IMR-90 (cell line): ENCODE data around the gene KCNA10. TPM values are rescaled to one million over a fixed set of nuclear protein-coding genes. Genes with fewer than 3 reads are reported as not detected.

ENCODE experiments used
- ATAC-seq: fragments of 200-7000 bp; cut with Tn5 transposase; 2 replicates; pipeline ENCODE4 v1.9.1; 2020; ENCODE audit warnings: low read depth, mild to moderate bottlenecking, moderate library complexity
- BruUV-seq: library from RNA; stranded (reverse); fragments of 400-500 nt; replicated peaks from 2 replicates; lab custom pipeline; 2021; lab: Mats Ljungman, UMichigan
- CTCF ChIA-PET: fragments of 300-600 bp; formaldehyde crosslinking; extraction: SDS; loops from one replicate; lab custom pipeline; 2021; ENCODE audit warnings: antibody characterized with exemption; lab: Yijun Ruan, JAX
- POLR2A ChIA-PET: fragments of 300-600 bp; sonication (Branson Sonifier 250); formaldehyde crosslinking; loops from one replicate; lab custom pipeline; 2022; ENCODE audit warnings: antibody characterized with exemption; ENCODE audit not compliant: unreplicated experiment; lab: Charles Lee
- DNase-seq: peaks from one replicate; pipeline ENCODE4 v3.0.0; 2013
- H2AFZ ChIP-seq: replicated peaks from 2 replicates; pipeline ENCODE3; 2013; ENCODE audit warnings: low read length, mild to moderate bottlenecking; ENCODE audit not compliant: poor library complexity
- H2AK5ac ChIP-seq: 2 replicates; pipeline ENCODE4 v1.6.1; 2013; ENCODE audit warnings: low read depth, low read length, inconsistent platforms
- H2AK9ac ChIP-seq: replicated peaks from 2 replicates; pipeline ENCODE3; 2013; ENCODE audit warnings: mild to moderate bottlenecking, low read depth, low read length, moderate library complexity; ENCODE audit not compliant: poor library complexity
- H2BK120ac ChIP-seq: 2 replicates; pipeline ENCODE4 v1.6.1; 2013; ENCODE audit warnings: low read depth, low read length, inconsistent platforms
- H2BK15ac ChIP-seq: 3 replicates; pipeline ENCODE4 v1.6.1; 2013; ENCODE audit warnings: low read depth, low read length, inconsistent platforms
- H2BK20ac ChIP-seq: 2 replicates; pipeline ENCODE4 v1.6.1; 2013; ENCODE audit warnings: low read depth, mild to moderate bottlenecking, inconsistent platforms, low read length, moderate library complexity
- H2BK5ac ChIP-seq: 2 replicates; pipeline ENCODE4 v1.6.1; 2013; ENCODE audit warnings: mild to moderate bottlenecking, low read depth, low read length, inconsistent platforms; ENCODE audit not compliant: poor library complexity, severe bottlenecking
- H3K14ac ChIP-seq: replicated peaks from 2 replicates; pipeline ENCODE4 v1.6.1; 2013; ENCODE audit warnings: low read depth, low read length, inconsistent platforms
- H3K18ac ChIP-seq: 2 replicates; pipeline ENCODE4 v1.6.1; 2013; ENCODE audit warnings: low read depth, low read length, control low read depth
- H3K23ac ChIP-seq: 2 replicates; pipeline ENCODE4 v1.6.1; 2013; ENCODE audit warnings: low read depth, low read length, inconsistent platforms
- H3K27ac ChIP-seq: 2 replicates; pipeline ENCODE4 v1.5.1; 2013; ENCODE audit warnings: mild to moderate bottlenecking, control low read depth, low read length; ENCODE audit not compliant: insufficient read depth
- H3K27me3 ChIP-seq: 2 replicates; pipeline ENCODE4 v1.6.1; 2013; ENCODE audit warnings: low read length; ENCODE audit not compliant: control insufficient read depth, insufficient read depth
- H3K36me3 ChIP-seq: 2 replicates; pipeline ENCODE4 v1.6.1; 2013; ENCODE audit warnings: low read length, mixed read lengths; ENCODE audit not compliant: control insufficient read depth, insufficient read depth
- H3K4ac ChIP-seq: 2 replicates; pipeline ENCODE4 v1.6.1; 2013; ENCODE audit warnings: low read depth, low read length, inconsistent platforms
- H3K4me1 ChIP-seq: 2 replicates; pipeline ENCODE4 v1.6.1; 2013; ENCODE audit warnings: low read length, mixed read lengths; ENCODE audit not compliant: control insufficient read depth, insufficient read depth
- H3K4me2 ChIP-seq: 2 replicates; pipeline ENCODE4 v1.6.1; 2013; ENCODE audit warnings: low read depth, mild to moderate bottlenecking, control low read depth, low read length, moderate library complexity
- H3K4me3 ChIP-seq: 2 replicates; pipeline ENCODE4 v1.5.1; 2013; ENCODE audit warnings: low read depth, mild to moderate bottlenecking, control low read depth, low read length, moderate library complexity; ENCODE audit not compliant: insufficient read depth
- H3K56ac ChIP-seq: 2 replicates; pipeline ENCODE4 v1.6.1; 2013; ENCODE audit warnings: low read length, inconsistent platforms; ENCODE audit not compliant: insufficient read depth; ENCODE audit errors: extremely low read depth
- H3K79me1 ChIP-seq, 2 experiments: 2 replicates each; pipeline ENCODE4 v1.6.1; 2013; ENCODE audit warnings: low read length in 2 of 2, inconsistent platforms in 1 of 2, low read depth in 1 of 2
- H3K9ac ChIP-seq: 2 replicates; pipeline ENCODE4 v1.6.1; 2013; ENCODE audit warnings: low read depth, low read length, control low read depth
- H3K9me1 ChIP-seq: 2 replicates; pipeline ENCODE4 v1.6.1; 2013; ENCODE audit warnings: low read length, inconsistent platforms; ENCODE audit not compliant: insufficient read depth
- H3K9me3 ChIP-seq: 2 replicates; pipeline ENCODE4 v1.6.1; 2013; ENCODE audit warnings: low read length; ENCODE audit not compliant: control insufficient read depth, insufficient read depth
- H4K20me1 ChIP-seq: 2 replicates; pipeline ENCODE4 v1.6.1; 2013; ENCODE audit warnings: low read length, inconsistent platforms; ENCODE audit not compliant: insufficient read depth
- H4K5ac ChIP-seq: 2 replicates; pipeline ENCODE4 v1.6.1; 2013; ENCODE audit warnings: mild to moderate bottlenecking, low read depth, low read length, control low read depth
- H4K8ac ChIP-seq, 2 experiments: 2 replicates each; pipeline ENCODE4 v1.6.1; 2013; ENCODE audit warnings: low read depth in 2 of 2, low read length in 2 of 2, control low read depth in 1 of 2, inconsistent platforms in 1 of 2
- H4K91ac ChIP-seq: 2 replicates; pipeline ENCODE4 v1.6.1; 2013; ENCODE audit warnings: low read depth, low read length, inconsistent platforms; ENCODE audit not compliant: insufficient read depth
- BHLHE40 ChIP-seq: fragments of 150-350 bp; IDR thresholded peaks from 2 replicates; pipeline ENCODE4 v1.6.1; 2016; ENCODE audit warnings: mild to moderate bottlenecking, low read depth, low read length
- CEBPB ChIP-seq: IDR thresholded peaks from 2 replicates; pipeline ENCODE4 v1.6.1; 2012; ENCODE audit warnings: low read depth, low read length, improper control_type of control experiment
- CHD1 ChIP-seq: IDR thresholded peaks from 2 replicates; pipeline ENCODE4 v1.6.1; 2012; ENCODE audit warnings: low read depth, low read length, improper control_type of control experiment
- ELK1 ChIP-seq: fragments of 150-350 bp; IDR thresholded peaks from 2 replicates; pipeline ENCODE4 v1.6.1; 2016; ENCODE audit warnings: low read depth, mild to moderate bottlenecking, low read length, moderate library complexity, borderline replicate concordance
- FOS ChIP-seq: fragments of 150-350 bp; IDR thresholded peaks from 2 replicates; pipeline ENCODE4 v1.6.1; 2016; ENCODE audit warnings: low read depth, low read length
- MAFK ChIP-seq: IDR thresholded peaks from 2 replicates; pipeline ENCODE4 v1.6.1; 2012; ENCODE audit warnings: low read depth, low read length, improper control_type of control experiment
- MAZ ChIP-seq: IDR thresholded peaks from 2 replicates; pipeline ENCODE4 v1.6.1; 2012; ENCODE audit warnings: low read depth, mild to moderate bottlenecking, low read length, improper control_type of control experiment, moderate library complexity, borderline replicate concordance
- MXI1 ChIP-seq: IDR thresholded peaks from 2 replicates; pipeline ENCODE4 v1.6.1; 2012; ENCODE audit warnings: low read depth, mild to moderate bottlenecking, low read length, moderate library complexity, borderline replicate concordance
- NFE2L2 ChIP-seq: fragments of 150-350 bp; IDR thresholded peaks from 2 replicates; pipeline ENCODE4 v1.6.1; 2016; ENCODE audit warnings: low read depth, mild to moderate bottlenecking, low read length
- POLR2A ChIP-seq: IDR thresholded peaks from 2 replicates; pipeline ENCODE4 v1.6.1; 2012; ENCODE audit warnings: mild to moderate bottlenecking, low read depth, low read length
- RAD21 ChIP-seq: IDR thresholded peaks from 2 replicates; pipeline ENCODE4 v1.6.1; 2012; ENCODE audit warnings: low read length, improper control_type of control experiment
- RCOR1 ChIP-seq: IDR thresholded peaks from 2 replicates; pipeline ENCODE4 v1.6.1; 2012; ENCODE audit warnings: mild to moderate bottlenecking, low read length, improper control_type of control experiment; ENCODE audit not compliant: insufficient replicate concordance
- RFX5 ChIP-seq: IDR thresholded peaks from 2 replicates; pipeline ENCODE4 v1.8.0; 2012; ENCODE audit warnings: low read depth, mild to moderate bottlenecking, low read length, moderate library complexity
- SMC3 ChIP-seq: fragments of 150-350 bp; IDR thresholded peaks from 2 replicates; pipeline ENCODE4 v1.6.1; 2016; ENCODE audit warnings: low read depth, mild to moderate bottlenecking, antibody characterized with exemption, low read length, moderate library complexity
- WGBS, 2 experiments: methylation state at CpG; one replicate each; pipeline versions ENCODE4 v1.1.5 to v1.1.7; 2013; ENCODE audit warnings: missing lambda C conversion rate in 2 of 2; ENCODE audit not compliant: insufficient read length in 1 of 2; ENCODE audit errors: extremely low coverage in 2 of 2; 5-methylcytosine and 5-hydroxymethylcytosine counted together
- dilution Hi-C: fragments of 300-500 bp; cut with HindIII; formaldehyde crosslinking; loops from one replicate; pipeline ENCODE4 v1.14.3; 2018; ENCODE audit warnings: low sequenced_read_pairs; ENCODE audit not compliant: unreplicated experiment
- in situ Hi-C: fragments of 300-500 bp; cut with MboI; formaldehyde crosslinking; loops from 3 replicates; pipeline ENCODE4 v1.14.3; 2019; ENCODE audit warnings: low sequenced_read_pairs, inconsistent platforms, mixed read lengths
- intact Hi-C: fragments of 100-400 bp; cut with micrococcal nuclease; formaldehyde crosslinking; loops from 2 replicates; pipeline ENCODE4 v1.10.0; 2022
- polyA plus RNA-seq, 3 experiments: library from polyadenylated mRNA; depleted of rRNA; stranded (reverse); fragments of >200 nt; gene quantifications; 2 replicates each; pipeline ENCODE4 v1.2.3, GENCODE V29; 2012; ENCODE audit warnings: low replicate concordance in 1 of 3
- total RNA-seq: library from RNA; depleted of rRNA; stranded (reverse); fragments of >200 nt; gene quantifications from 2 replicates; pipeline ENCODE4 v1.2.3, GENCODE V29; 2012
- TF ChIP-seq, protein P1 (sequence below): fragments of 150-350 bp; IDR thresholded peaks from 2 replicates; pipeline ENCODE4 v1.6.1; 2017; ENCODE audit warnings: mild to moderate bottlenecking, antibody characterized with exemption, low read length, low read depth
- TF ChIP-seq, protein P2 (sequence below): conservative IDR thresholded peaks from 2 replicates; pipeline ENCODE4 v1.5.1; 2012; ENCODE audit warnings: mild to moderate bottlenecking, low read depth, low read length, improper control_type of control experiment

The KCNA10 gene
- total and polyA plus RNA-seq, 2 of the 4 experiments (the other 2 are of a cell fraction): not detected

DNA sequence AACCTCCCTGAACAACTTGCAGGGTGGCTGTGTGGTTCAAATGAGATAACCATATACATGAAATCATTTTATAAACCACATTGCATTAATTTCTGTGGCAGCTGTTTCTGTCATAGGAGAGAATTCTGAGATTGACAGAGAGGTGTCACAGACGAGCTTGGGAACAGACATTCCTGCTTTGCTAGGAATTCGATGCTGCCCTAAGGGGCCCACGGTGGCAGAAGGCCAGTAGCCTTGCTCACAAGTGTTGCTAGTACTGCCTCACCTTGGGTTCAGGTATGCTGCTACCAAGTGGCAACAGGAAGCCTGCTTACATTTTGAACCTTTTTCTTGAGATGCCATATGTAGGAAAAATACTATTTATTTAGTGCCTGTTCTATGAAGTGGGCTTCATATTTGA is 13.4 kb downstream of the KCNA10 start:
- WGBS, 2 experiments: 8% methylated on average over 2 of the region's 3 CpGs; no CpG with 5 or more reads in 1 of the 2 experiments
- Histone ChIP-seq H2AK9ac (no peak overlapping the region), H4K8ac (no peak overlapping the region), H3K56ac (no peak overlapping the region), H3K9ac (no peak overlapping the region), H2BK15ac (no peak overlapping the region), H2BK5ac (no peak overlapping the region), H3K9me1 (no peaks in the 10 kb centered on the region; the same call in 1 of the 2 replicates), H4K5ac (no peak overlapping the region), H2AK5ac (no peak overlapping the region), H3K9me3 (no peaks in the 10 kb centered on the region), H3K4ac (no peak overlapping the region), H4K91ac (no peak overlapping the region), H3K27ac (no peak overlapping the region), H2BK20ac (no peak overlapping the region), H3K14ac (no peak overlapping the region), H3K27me3 (peaks cover 54% of the 10 kb centered on the region), H3K23ac (no peak overlapping the region), H3K36me3 (no peaks in the 10 kb centered on the region), H2BK120ac (no peak overlapping the region), H4K20me1 (no peaks in the 10 kb centered on the region), H3K4me1 (no peaks in the 10 kb centered on the region), H3K4me2 (no peak overlapping the region), H3K4me3 (no peak overlapping the region), H2AFZ (no peak overlapping the region), H3K79me1 (no peaks in the 10 kb centered on the region), H3K18ac (no peak overlapping the region)
- dilution Hi-C loops (no loop called here), intact Hi-C loops (no loop called here), in situ Hi-C loops (no loop called here)
- DNase-seq: no peak
- no TSS peak for BruUV-seq
- TF ChIP-seq FOS (no peak), RCOR1 (no peak), POLR2A (no peak), BHLHE40 (no peak), RFX5 (no peak), RAD21 (no peak), MAFK (no peak), CEBPB (no peak), NFE2L2 (no peak), SMC3 (no peak), MAZ (no peak), MXI1 (no peak), CHD1 (no peak), ELK1 (no peak)
- TF ChIP-seq, protein P1, sequence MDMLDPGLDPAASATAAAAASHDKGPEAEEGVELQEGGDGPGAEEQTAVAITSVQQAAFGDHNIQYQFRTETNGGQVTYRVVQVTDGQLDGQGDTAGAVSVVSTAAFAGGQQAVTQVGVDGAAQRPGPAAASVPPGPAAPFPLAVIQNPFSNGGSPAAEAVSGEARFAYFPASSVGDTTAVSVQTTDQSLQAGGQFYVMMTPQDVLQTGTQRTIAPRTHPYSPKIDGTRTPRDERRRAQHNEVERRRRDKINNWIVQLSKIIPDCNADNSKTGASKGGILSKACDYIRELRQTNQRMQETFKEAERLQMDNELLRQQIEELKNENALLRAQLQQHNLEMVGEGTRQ: no peak
- TF ChIP-seq, protein P2, sequence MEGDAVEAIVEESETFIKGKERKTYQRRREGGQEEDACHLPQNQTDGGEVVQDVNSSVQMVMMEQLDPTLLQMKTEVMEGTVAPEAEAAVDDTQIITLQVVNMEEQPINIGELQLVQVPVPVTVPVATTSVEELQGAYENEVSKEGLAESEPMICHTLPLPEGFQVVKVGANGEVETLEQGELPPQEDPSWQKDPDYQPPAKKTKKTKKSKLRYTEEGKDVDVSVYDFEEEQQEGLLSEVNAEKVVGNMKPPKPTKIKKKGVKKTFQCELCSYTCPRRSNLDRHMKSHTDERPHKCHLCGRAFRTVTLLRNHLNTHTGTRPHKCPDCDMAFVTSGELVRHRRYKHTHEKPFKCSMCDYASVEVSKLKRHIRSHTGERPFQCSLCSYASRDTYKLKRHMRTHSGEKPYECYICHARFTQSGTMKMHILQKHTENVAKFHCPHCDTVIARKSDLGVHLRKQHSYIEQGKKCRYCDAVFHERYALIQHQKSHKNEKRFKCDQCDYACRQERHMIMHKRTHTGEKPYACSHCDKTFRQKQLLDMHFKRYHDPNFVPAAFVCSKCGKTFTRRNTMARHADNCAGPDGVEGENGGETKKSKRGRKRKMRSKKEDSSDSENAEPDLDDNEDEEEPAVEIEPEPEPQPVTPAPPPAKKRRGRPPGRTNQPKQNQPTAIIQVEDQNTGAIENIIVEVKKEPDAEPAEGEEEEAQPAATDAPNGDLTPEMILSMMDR: no peak
- ATAC-seq: no peak
- ChIA-PET CTCF (no interaction called here), POLR2A (no interaction called here)
